Measurements from ENCODE around the gene CSF2RB.
A peak's percentile ranks its signal among the peaks of the same experiment; 100 is the strongest.
"Not testable (repeated sequence)": the region's sequence is repeated elsewhere in the genome, so short reads cannot be mapped to it uniquely, and the experiment has no call there.

The CSF2RB gene

GRCh38 chr22:36986242-36986821 is 72.9 kb downstream of the CSF2RB start:
- no peak for DNase-seq (ENCODE audit: low read depth)
- TF ChIP-seq, protein P1, sequence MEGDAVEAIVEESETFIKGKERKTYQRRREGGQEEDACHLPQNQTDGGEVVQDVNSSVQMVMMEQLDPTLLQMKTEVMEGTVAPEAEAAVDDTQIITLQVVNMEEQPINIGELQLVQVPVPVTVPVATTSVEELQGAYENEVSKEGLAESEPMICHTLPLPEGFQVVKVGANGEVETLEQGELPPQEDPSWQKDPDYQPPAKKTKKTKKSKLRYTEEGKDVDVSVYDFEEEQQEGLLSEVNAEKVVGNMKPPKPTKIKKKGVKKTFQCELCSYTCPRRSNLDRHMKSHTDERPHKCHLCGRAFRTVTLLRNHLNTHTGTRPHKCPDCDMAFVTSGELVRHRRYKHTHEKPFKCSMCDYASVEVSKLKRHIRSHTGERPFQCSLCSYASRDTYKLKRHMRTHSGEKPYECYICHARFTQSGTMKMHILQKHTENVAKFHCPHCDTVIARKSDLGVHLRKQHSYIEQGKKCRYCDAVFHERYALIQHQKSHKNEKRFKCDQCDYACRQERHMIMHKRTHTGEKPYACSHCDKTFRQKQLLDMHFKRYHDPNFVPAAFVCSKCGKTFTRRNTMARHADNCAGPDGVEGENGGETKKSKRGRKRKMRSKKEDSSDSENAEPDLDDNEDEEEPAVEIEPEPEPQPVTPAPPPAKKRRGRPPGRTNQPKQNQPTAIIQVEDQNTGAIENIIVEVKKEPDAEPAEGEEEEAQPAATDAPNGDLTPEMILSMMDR (IDR thresholded peaks at IDR 0.05; ENCODE audit: control insufficient read depth, extremely low read depth, insufficient read depth): peak; percentile 46
- H3K4me3 ChIP-seq (ENCODE audit: low read depth, low read length): no peak overlapping the region

- no peak overlapping the region for H3K4me3 ChIP-seq (ENCODE audit: low read depth, low read length)
- no peak for DNase-seq (ENCODE audit: low read depth)
- TF ChIP-seq, protein P1 (IDR thresholded peaks at IDR 0.05; ENCODE audit: control insufficient read depth, extremely low read depth, insufficient read depth): no peak
Measured at GRCh38 chr22:36988075-36988832, 74.8 kb downstream of the CSF2RB start.

DNA sequence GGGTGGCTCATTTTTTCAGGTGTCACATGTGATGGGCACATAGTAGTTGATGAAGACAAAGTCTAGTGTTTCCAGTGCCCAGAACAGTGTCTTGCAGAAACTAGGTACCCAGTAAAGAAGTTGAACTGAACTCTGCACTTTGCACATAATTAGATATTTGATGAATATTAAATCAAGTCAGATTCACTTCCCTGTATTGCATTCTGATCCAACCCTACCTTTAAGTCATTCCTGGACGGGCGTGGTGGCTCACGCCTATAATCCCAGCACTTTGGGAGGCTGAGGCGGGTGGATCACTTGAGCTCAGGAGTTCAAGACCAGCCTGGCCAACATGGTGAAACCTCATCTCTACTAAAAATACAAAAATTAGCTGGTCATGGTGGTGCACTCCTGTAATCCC is 75.6 kb downstream of the CSF2RB start:
- H3K4me3 ChIP-seq (ENCODE audit: low read depth, low read length); DNase-seq (ENCODE audit: low read depth): not testable (repeated sequence)
